Peyer's patch (tissue), 4 donors: Measurements from ENCODE around the gene KSR2. TPM values are rescaled to one million over a fixed set of nuclear protein-coding genes. Genes with fewer than 3 reads are reported as not detected.

Experiments used
- DNase-seq, 3 donors: peaks; one replicate each; pipeline ENCODE4 v3.0.0-alpha.2; 2017 to 2019
- H3K27ac ChIP-seq, 4 donors: fragments of 200-600 bp; sonication (generic); one replicate each; pipeline ENCODE4 v1.5.1; 2016 to 2019
- H3K27me3 ChIP-seq, 2 donors: fragments of 200-600 bp; sonication (generic); one replicate each; pipeline ENCODE4 v1.5.1; 2019
- H3K36me3 ChIP-seq, 3 donors: fragments of 200-600 bp; sonication (generic); one replicate each; pipeline ENCODE4 v1.5.1; 2016 to 2019
- H3K4me1 ChIP-seq, 4 donors: fragments of 200-600 bp; sonication (generic); one replicate each; pipeline ENCODE4 v1.5.1; 2016 to 2019
- H3K4me3 ChIP-seq, 4 donors: fragments of 200-600 bp; sonication (generic); 1 replicate in 3 of 4; 2 replicates in 1 of 4; pipeline ENCODE4 v1.5.1; 2016 to 2019; ENCODE audit warnings: mild to moderate bottlenecking in 1 of 4
- H3K9me3 ChIP-seq, 4 donors: fragments of 200-600 bp; sonication (generic); one replicate each; pipeline ENCODE4 v1.5.1; 2016 to 2019; ENCODE audit warnings: mild to moderate bottlenecking in 1 of 4
- POLR2A ChIP-seq, 2 donors: fragments of 450-650 bp; IDR thresholded peaks; one replicate each; pipeline ENCODE4 v1.5.1; 2017; ENCODE audit warnings: antibody characterized with exemption in 2 of 2, mild to moderate bottlenecking in 2 of 2, moderate library complexity in 2 of 2
- total RNA-seq, 4 donors: library from RNA; depleted of rRNA; stranded (reverse); fragments of >200 nt; gene quantifications; one replicate each; pipeline ENCODE4 v1.1.0, GENCODE V29; 2016
- TF ChIP-seq, protein P1 (sequence below), 6 experiments: fragments of 450-650 bp in 4 of 6; fragments of 200-600 bp in 2 of 6; sonication (generic) in 1 of 6; IDR thresholded peaks; one replicate each; pipeline ENCODE4 v1.5.1; 2017 to 2019; ENCODE audit warnings: antibody characterized with exemption in 6 of 6, mild to moderate bottlenecking in 3 of 6, moderate library complexity in 1 of 6

KSR2 gene
- total RNA-seq, 4 donors from 2014 or later = 0.27 to 0.53 (median 0.28) TPM; not detected in 1

DNA sequence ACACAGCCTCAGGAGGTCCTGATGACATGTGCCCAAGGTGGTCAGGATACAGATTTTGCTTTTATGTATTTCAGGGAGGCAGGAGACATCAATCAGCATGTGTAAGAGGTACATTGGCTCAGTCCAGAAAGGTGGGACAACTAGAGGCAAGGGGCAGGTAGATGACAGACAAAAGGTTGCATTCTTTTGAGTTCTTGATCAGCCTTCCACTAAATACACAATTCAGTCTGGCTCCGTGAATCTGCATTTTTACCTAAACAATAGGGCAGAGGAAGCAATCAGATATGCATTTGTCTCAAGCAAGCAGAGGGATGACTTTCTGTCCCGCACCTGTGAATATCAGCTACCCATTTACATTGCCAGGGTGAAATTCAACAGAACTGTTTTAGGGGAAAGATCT lies 178.6 kb downstream of the KSR2 start:
- DNase-seq = no peak
- peaks cover 0 to 3% (median 0%) of the 10 kb centered on the region in 4 donors for H3K9me3 ChIP-seq
- TF ChIP-seq, protein P1, sequence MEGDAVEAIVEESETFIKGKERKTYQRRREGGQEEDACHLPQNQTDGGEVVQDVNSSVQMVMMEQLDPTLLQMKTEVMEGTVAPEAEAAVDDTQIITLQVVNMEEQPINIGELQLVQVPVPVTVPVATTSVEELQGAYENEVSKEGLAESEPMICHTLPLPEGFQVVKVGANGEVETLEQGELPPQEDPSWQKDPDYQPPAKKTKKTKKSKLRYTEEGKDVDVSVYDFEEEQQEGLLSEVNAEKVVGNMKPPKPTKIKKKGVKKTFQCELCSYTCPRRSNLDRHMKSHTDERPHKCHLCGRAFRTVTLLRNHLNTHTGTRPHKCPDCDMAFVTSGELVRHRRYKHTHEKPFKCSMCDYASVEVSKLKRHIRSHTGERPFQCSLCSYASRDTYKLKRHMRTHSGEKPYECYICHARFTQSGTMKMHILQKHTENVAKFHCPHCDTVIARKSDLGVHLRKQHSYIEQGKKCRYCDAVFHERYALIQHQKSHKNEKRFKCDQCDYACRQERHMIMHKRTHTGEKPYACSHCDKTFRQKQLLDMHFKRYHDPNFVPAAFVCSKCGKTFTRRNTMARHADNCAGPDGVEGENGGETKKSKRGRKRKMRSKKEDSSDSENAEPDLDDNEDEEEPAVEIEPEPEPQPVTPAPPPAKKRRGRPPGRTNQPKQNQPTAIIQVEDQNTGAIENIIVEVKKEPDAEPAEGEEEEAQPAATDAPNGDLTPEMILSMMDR (IDR thresholded peaks at IDR 0.05) = no peak
- no peaks in the 10 kb centered on the region for H3K36me3 ChIP-seq
- no peak overlapping the region for H3K4me3 ChIP-seq
- H3K4me1 ChIP-seq = no peaks in the 10 kb centered on the region
- no peaks in the 10 kb centered on the region for H3K27me3 ChIP-seq
- H3K27ac ChIP-seq = no peak overlapping the region

DNA sequence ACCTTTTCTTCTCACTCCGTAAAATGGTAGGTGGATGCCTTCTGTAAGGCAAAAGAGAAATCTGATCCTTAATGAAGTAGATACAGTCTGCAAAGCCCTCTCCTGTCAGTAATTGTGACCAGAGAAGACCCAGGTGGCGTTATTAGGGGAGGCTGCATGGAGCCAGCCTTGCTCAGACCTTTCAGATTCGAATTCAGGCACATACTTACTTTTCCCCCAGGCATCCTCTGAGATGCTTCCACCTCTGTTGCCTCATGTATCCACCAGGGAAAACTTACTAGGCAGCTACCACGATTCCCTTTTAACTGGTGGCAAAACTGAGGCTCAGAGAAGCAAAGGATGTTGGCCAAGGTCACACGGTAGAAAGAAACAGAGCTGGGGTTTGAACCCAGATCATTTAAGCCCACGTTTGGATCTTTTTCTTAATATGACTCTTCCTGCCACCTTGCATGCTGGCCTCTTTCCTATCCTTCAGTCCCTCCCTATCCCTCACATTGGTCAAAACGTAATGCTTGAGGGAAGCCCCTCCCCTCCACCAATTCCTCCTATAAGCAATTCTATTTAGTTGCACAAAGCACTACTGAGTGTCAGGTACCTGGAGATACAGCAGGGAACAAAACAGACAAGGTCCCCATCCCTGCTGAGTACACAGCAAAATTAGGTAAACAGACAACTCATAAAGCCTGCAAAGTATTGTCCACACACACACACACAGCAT lies 179.4 kb downstream of the KSR2 start:
- H3K36me3 ChIP-seq = no peaks in the 10 kb centered on the region
- TF ChIP-seq, protein P1 (IDR thresholded peaks at IDR 0.05) = no peak
- no peak for TF ChIP-seq POLR2A (IDR thresholded peaks at IDR 0.05)
- H3K9me3 ChIP-seq = peaks cover 0 to 3% (median 0%) of the 10 kb centered on the region in 4 donors
- H3K27ac ChIP-seq = no peak overlapping the region
- no peaks in the 10 kb centered on the region for H3K27me3 ChIP-seq
- H3K4me1 ChIP-seq = no peaks in the 10 kb centered on the region
- H3K4me3 ChIP-seq = no peak overlapping the region
- DNase-seq = no peak

DNA sequence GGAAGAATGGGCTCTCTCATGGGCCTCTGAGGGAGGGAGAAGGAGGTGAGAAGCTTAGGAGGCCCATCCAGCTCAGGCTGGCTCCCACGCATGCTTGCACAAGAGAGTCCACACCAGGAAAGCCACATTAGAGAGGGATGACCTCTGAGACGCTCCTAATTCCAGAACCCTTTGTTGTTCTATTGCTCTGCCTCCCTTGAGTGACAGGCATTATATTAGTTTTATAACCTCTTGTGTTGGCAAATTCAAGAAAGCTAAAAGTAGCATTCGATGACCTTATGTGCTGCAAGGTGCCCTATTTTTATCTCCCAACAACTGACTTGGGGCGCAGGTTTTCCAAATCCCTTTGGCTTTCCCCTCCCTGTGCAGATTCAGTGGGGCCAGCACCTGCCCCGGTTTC lies 190.1 kb downstream of the KSR2 start:
- Histone ChIP-seq H3K27ac (no peak overlapping the region), H3K4me1 (no peaks in the 10 kb centered on the region), H3K9me3 (no peaks in the 10 kb centered on the region), H3K4me3 (no peak overlapping the region), H3K27me3 (no peaks in the 10 kb centered on the region), H3K36me3 (no peaks in the 10 kb centered on the region)
- TF ChIP-seq POLR2A (IDR thresholded peaks at IDR 0.05) = no peak
- TF ChIP-seq, protein P1 (IDR thresholded peaks at IDR 0.05) = no peak
- no peak for DNase-seq

DNA sequence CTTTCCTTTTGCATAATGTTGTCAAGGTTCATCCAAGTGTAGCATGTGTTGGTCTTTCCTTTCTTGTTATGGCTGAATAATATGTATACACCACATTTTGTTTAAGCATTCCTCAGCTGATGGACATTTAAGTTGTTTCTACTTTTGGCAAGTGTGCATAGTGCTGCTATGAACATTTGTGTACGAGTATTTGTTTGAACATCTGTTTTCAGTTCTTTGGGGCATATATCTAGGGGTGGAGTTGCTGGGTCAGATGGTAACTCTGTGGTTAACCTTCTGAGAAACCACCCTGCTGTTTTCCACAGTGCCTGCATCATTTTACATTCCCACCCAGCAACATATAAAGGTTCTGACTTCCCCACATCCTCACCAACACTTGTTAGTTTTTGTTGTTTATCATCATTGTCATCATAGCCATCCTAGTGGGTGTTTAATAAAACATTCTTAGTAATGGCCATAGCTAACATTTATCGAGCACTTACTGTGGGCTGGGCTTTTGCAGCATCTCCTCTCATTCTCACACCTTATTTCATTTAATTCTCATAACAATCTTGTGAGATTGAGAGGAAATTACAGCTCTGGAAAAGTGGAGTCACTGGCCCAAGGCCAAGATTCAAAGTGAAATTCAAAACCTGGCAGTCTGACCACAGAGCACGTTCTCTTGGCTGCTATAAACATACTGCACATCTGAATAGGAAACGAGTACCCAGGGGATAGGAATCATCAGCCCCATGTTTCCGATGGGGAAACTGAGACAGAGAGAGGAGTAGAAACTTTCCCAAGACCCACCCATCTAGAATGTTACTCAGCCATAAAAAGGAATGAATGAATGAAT lies 193.6 kb downstream of the KSR2 start:
- Histone ChIP-seq H3K36me3 (no peaks in the 10 kb centered on the region), H3K9me3 (no peaks in the 10 kb centered on the region), H3K4me1 (no peaks in the 10 kb centered on the region), H3K27me3 (no peaks in the 10 kb centered on the region), H3K27ac (no peak overlapping the region), H3K4me3 (no peak overlapping the region)
- DNase-seq = no peak
- TF ChIP-seq, protein P1 (IDR thresholded peaks at IDR 0.05) = no peak
- TF ChIP-seq POLR2A (IDR thresholded peaks at IDR 0.05) = no peak

DNA sequence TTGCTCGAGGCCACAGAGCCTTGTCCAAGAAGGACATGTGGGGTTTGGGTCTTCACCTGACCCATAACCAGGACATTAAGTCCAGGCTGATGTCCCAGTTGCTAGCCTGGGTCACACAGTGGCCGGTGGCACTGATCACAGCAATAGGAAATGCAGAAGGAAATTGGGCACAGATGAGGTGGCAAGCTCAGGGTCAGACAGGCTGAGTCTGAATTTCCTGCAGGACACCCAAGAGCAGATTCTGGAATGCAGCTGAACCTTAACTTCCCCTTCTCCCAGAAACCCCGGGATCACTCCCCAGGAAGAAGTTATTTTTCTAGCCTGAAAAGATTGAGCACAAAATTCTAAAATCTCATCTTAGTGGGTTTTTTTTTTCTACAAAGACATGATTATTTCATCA lies 199.9 kb downstream of the KSR2 start:
- no peak overlapping the region for H3K4me3 ChIP-seq
- no peak for TF ChIP-seq POLR2A (IDR thresholded peaks at IDR 0.05)
- TF ChIP-seq, protein P1 (IDR thresholded peaks at IDR 0.05) = no peak
- H3K27ac ChIP-seq = no peak overlapping the region
- H3K4me1 ChIP-seq = no peaks in the 10 kb centered on the region
- no peaks in the 10 kb centered on the region for H3K36me3 ChIP-seq
- no peaks in the 10 kb centered on the region for H3K27me3 ChIP-seq
- DNase-seq = no peak
- peaks cover 0 to 7% (median 0%) of the 10 kb centered on the region in 4 donors for H3K9me3 ChIP-seq
